Endothelial cell of umbilical vein (primary cell): ENCODE data around the gene MLLT6.

Experiments
- CTCF ChIP-seq, 2 donors: IDR thresholded peaks; 1 replicate in 1 of 2; 2 replicates in 1 of 2; pipeline ENCODE4 v1.5.1; 2011; ENCODE audit warnings: low read length in 2 of 2, mild to moderate bottlenecking in 2 of 2, moderate library complexity in 2 of 2, control low read depth in 1 of 2, inconsistent platforms in 1 of 2, low read depth in 1 of 2; ENCODE audit not compliant: insufficient read depth in 1 of 2; ENCODE audit errors: extremely low read depth in 1 of 2
- MAX ChIP-seq: IDR thresholded peaks from 2 replicates; pipeline ENCODE4 v1.6.1; 2011; ENCODE audit not compliant: insufficient read depth, insufficient read length

- TF ChIP-seq CTCF (IDR thresholded peaks at IDR 0.05; ENCODE audit: extremely low read depth in 1 of 2, insufficient read depth in 1 of 2, low read depth in 1 of 2, low read length in 2 of 2) = no peak
- TF ChIP-seq MAX = no peak
Observed at GRCh38 chr17:38743556-38744171, 38.6 kb downstream of the MLLT6 start.
